Measurements from ENCODE around the gene PPDPF. TPM values are rescaled to one million over a fixed set of nuclear protein-coding genes. Genes with fewer than 3 reads are reported as not detected.

PPDPF gene
- total and polyA plus RNA-seq, 2 of the 8 experiments (the other 6 are each of a cell fraction or from before 2014, with no cell fraction given), result 30.5 to 138 TPM

GRCh38 chr20:63507083-63507743 lies 13.4 kb upstream of the PPDPF start:
- H2BK20ac ChIP-seq (ENCODE audit: low read length), result no peak overlapping the region
- no peaks in the 10 kb centered on the region for H3K27me3 ChIP-seq (replicated peaks in 1 of 4; ENCODE audit: control insufficient read depth in 3 of 4, extremely low read depth in 1 of 4, insufficient read depth in 3 of 4, low read length in 3 of 4)
- no peak overlapping the region for H3K14ac ChIP-seq (ENCODE audit: insufficient read length)
- H2AFZ ChIP-seq (ENCODE audit: low read length), result no peak overlapping the region
- no peak overlapping the region for H3K23ac ChIP-seq (ENCODE audit: insufficient read length)
- no peak overlapping the region for H3K4ac ChIP-seq (replicated peaks; ENCODE audit: insufficient read length, low read depth, low read length)
- WGBS, 2 experiments (ENCODE audit: extremely low coverage in 1 of 2, insufficient coverage in 1 of 2, insufficient read length in 1 of 2, insufficient replicate concordance in 2 of 2, low coverage in 1 of 2, low lambda C conversion rate in 2 of 2, missing lambda C conversion rate in 1 of 2), result 93% methylated on average over 30 of the region's 30 CpGs; no CpG with 5 or more reads in 1 of the 2 experiments
- no peak overlapping the region for H4K91ac ChIP-seq (replicated peaks; ENCODE audit: insufficient read length, low read length)
- no peaks in the 10 kb centered on the region for H3K23me2 ChIP-seq (ENCODE audit: low read depth, low read length)
- H2BK15ac ChIP-seq (ENCODE audit: low read length), result no peak overlapping the region
- no peaks in the 10 kb centered on the region for H4K20me1 ChIP-seq (replicated peaks in 1 of 2; ENCODE audit: control insufficient read depth in 1 of 2, insufficient read depth in 2 of 2, low read length in 2 of 2)
- no peak overlapping the region for H2AK5ac ChIP-seq (ENCODE audit: low read depth, low read length)
- H3K36me3 ChIP-seq (ENCODE audit: control insufficient read depth in 2 of 4, insufficient read depth in 4 of 4, low read length in 3 of 4), result no peaks in the 10 kb centered on the region
- peaks cover 0 to 6% of the 10 kb centered on the region in 2 experiments; a peak in 2 of 4 replicates for H3K9me3 ChIP-seq (ENCODE audit: insufficient read depth in 2 of 2, low read depth in 1 of 2, low read length in 1 of 2)
- H4K5ac ChIP-seq (ENCODE audit: insufficient read length, low read depth, low read length), result no peak overlapping the region
- no peaks in the 10 kb centered on the region for H3K79me1 ChIP-seq (ENCODE audit: low read depth, low read length)
- no peak overlapping the region for H2BK5ac ChIP-seq (ENCODE audit: low read depth, low read length)
- H3K79me2 ChIP-seq (ENCODE audit: control insufficient read depth in 1 of 2, insufficient read depth in 2 of 2, low read length in 2 of 2), result no peaks in the 10 kb centered on the region
- DNase-seq (ENCODE audit: low read depth in 1 of 2, low spot score in 2 of 2) (no peak), FAIRE-seq (no peak)
- CTCF ChIA-PET (ENCODE audit: partially characterized antibody), result interaction anchor here (0.7 to 1.2 kb wide), 3 partner anchors 10 to 344 kb away, joined by 3 to 10 read pairs (median 3); no protein-coding TSS in a partner anchor
- no peak overlapping the region for H2BK120ac ChIP-seq (replicated peaks; ENCODE audit: low read depth, low read length)
- no peak overlapping the region for H3K27ac ChIP-seq (ENCODE audit: low read depth, low read length)
- H2BK12ac ChIP-seq (ENCODE audit: low read depth, low read length), result no peak overlapping the region
- no peak for TF ChIP-seq CBX8 (IDR thresholded peaks at IDR 0.05; ENCODE audit: borderline replicate concordance, low read depth, low read length)
- TF ChIP-seq RAD21 (IDR thresholded peaks at IDR 0.05 in 1 of 2, conservative IDR thresholded peaks at IDR 0.05 in 1 of 2; ENCODE audit: low read depth in 2 of 2, low read length in 2 of 2), result no peak
- TF ChIP-seq SIN3A (conservative IDR thresholded peaks at IDR 0.05 in 1 of 2, IDR thresholded peaks at IDR 0.05 in 1 of 2; ENCODE audit: low read depth in 1 of 2, low read length in 2 of 2), result no peak
- H3K4me2 ChIP-seq (ENCODE audit: insufficient read depth in 1 of 2, low read depth in 2 of 2, low read length in 2 of 2), result no peak overlapping the region
- no peak overlapping the region for H4K8ac ChIP-seq (ENCODE audit: extremely low read depth, insufficient read depth, low read length)
- no peak overlapping the region for H3K56ac ChIP-seq (replicated peaks; ENCODE audit: insufficient read length, low read depth, low read length)
- POLR2A ChIA-PET (ENCODE audit: partially characterized antibody), result interaction anchor here (1.2 kb wide), 1 partner anchor 14 kb away, joined by 5 read pairs; the partner anchor contains the start of gene PPDPF
- no peak overlapping the region for H3K18ac ChIP-seq (ENCODE audit: extremely low read depth, low read length)
- H3K4me3 ChIP-seq (ENCODE audit: extremely low read depth in 1 of 4, insufficient read depth in 2 of 4, low read depth in 3 of 4, low read length in 4 of 4), result no peak overlapping the region
- no peak overlapping the region for H3K9ac ChIP-seq (replicated peaks in 1 of 4; ENCODE audit: extremely low read depth in 1 of 4, low read depth in 3 of 4, low read length in 3 of 4)
- H3K4me1 ChIP-seq (replicated peaks in 1 of 4; ENCODE audit: control insufficient read depth in 3 of 4, insufficient read depth in 4 of 4, low read length in 3 of 4), result peaks cover 0 to 7% (median 5%) of the 10 kb centered on the region in 4 experiments; a peak in 6 of 7 replicates

All from H1 (cell line).